Limb (tissue), 2 donors: Measurements from ENCODE around the gene ATOSB.

ENCODE experiments used
- DNase-seq, 2 donors: peaks; one replicate each; pipeline ENCODE4 v3.0.0-alpha.2; 2016; ENCODE audit errors: extremely low spot score in 2 of 2

The ATOSB gene

GRCh38 chr9:35054871-35055644, 60.6 kb downstream of the ATOSB start:
- no peak for DNase-seq

GRCh38 chr9:35054185-35054835, 61.4 kb downstream of the ATOSB start:
- DNase-seq, result no peak
